ENCODE results near the gene SLC4A5. TPM values are rescaled to one million over a fixed set of nuclear protein-coding genes. Genes with fewer than 3 reads are reported as not detected.

The SLC4A5 gene
- total and polyA plus RNA-seq, 2 of the 8 experiments (the other 6 are each of a cell fraction or from before 2014, with no cell fraction given): 0.42 to 0.52 TPM

- CTCF ChIA-PET (ENCODE audit: partially characterized antibody): interaction anchor here (0.7 to 1.6 kb wide), 5 partner anchors 15 to 100 kb away, joined by 3 to 6 read pairs (median 5); no protein-coding TSS in a partner anchor
- no peaks in the 10 kb centered on the region for H3K79me2 ChIP-seq (ENCODE audit: control insufficient read depth in 1 of 2, insufficient read depth in 2 of 2, low read length in 2 of 2)
- no peak overlapping the region for H2BK15ac ChIP-seq (ENCODE audit: low read length)
- no peak overlapping the region for H3K23ac ChIP-seq (ENCODE audit: insufficient read length)
- H2AFZ ChIP-seq (ENCODE audit: low read length): no peak overlapping the region
- no peaks in the 10 kb centered on the region; a peak in 1 of 7 replicates for H3K4me1 ChIP-seq (replicated peaks in 1 of 4; ENCODE audit: control insufficient read depth in 3 of 4, insufficient read depth in 4 of 4, low read length in 3 of 4)
- WGBS, 2 experiments (ENCODE audit: extremely low coverage in 1 of 2, insufficient coverage in 1 of 2, insufficient read length in 1 of 2, insufficient replicate concordance in 2 of 2, low coverage in 1 of 2, low lambda C conversion rate in 2 of 2, missing lambda C conversion rate in 1 of 2): 89% methylated on average over 5 of the region's 5 CpGs; no CpG with 5 or more reads in 1 of the 2 experiments
- H3K4ac ChIP-seq (replicated peaks; ENCODE audit: insufficient read length, low read depth, low read length): no peak overlapping the region
- DNase-seq (ENCODE audit: low read depth in 1 of 2, low spot score in 2 of 2): no peak
- no peak overlapping the region for H2BK120ac ChIP-seq (replicated peaks; ENCODE audit: low read depth, low read length)
- no peaks in the 10 kb centered on the region for H3K36me3 ChIP-seq (ENCODE audit: control insufficient read depth in 2 of 4, insufficient read depth in 4 of 4, low read length in 3 of 4)
- H2BK20ac ChIP-seq (ENCODE audit: low read length): no peak overlapping the region
- no peak overlapping the region for H3K56ac ChIP-seq (replicated peaks; ENCODE audit: insufficient read length, low read depth, low read length)
- H3K9me3 ChIP-seq (ENCODE audit: insufficient read depth in 2 of 2, low read depth in 1 of 2, low read length in 1 of 2): no peaks in the 10 kb centered on the region
- no peak overlapping the region for H2BK12ac ChIP-seq (ENCODE audit: low read depth, low read length)
- no peak overlapping the region for H3K18ac ChIP-seq (ENCODE audit: extremely low read depth, low read length)
- H2AK5ac ChIP-seq (ENCODE audit: low read depth, low read length): no peak overlapping the region
- no peak overlapping the region for H3K14ac ChIP-seq (ENCODE audit: insufficient read length)
- no peak overlapping the region for H3K9ac ChIP-seq (replicated peaks in 1 of 4; ENCODE audit: extremely low read depth in 1 of 4, low read depth in 3 of 4, low read length in 3 of 4)
- no peak overlapping the region for H4K8ac ChIP-seq (ENCODE audit: extremely low read depth, insufficient read depth, low read length)
- no peak overlapping the region for H3K4me3 ChIP-seq (ENCODE audit: extremely low read depth in 1 of 4, insufficient read depth in 2 of 4, low read depth in 3 of 4, low read length in 4 of 4)
- no peak overlapping the region for H2BK5ac ChIP-seq (ENCODE audit: low read depth, low read length)
- H4K20me1 ChIP-seq (replicated peaks in 1 of 2; ENCODE audit: control insufficient read depth in 1 of 2, insufficient read depth in 2 of 2, low read length in 2 of 2): no peaks in the 10 kb centered on the region
- H4K5ac ChIP-seq (ENCODE audit: insufficient read length, low read depth, low read length): no peak overlapping the region
- H3K23me2 ChIP-seq (ENCODE audit: low read depth, low read length): 0 out of 2 replicates have a peak, but pooled peaks cover 2% of the 10 kb centered on the region
- H3K4me2 ChIP-seq (ENCODE audit: insufficient read depth in 1 of 2, low read depth in 2 of 2, low read length in 2 of 2): no peak overlapping the region
- H3K27me3 ChIP-seq (replicated peaks in 1 of 4; ENCODE audit: control insufficient read depth in 3 of 4, extremely low read depth in 1 of 4, insufficient read depth in 3 of 4, low read length in 3 of 4): no peaks in the 10 kb centered on the region
- FAIRE-seq: no peak
- H3K79me1 ChIP-seq (ENCODE audit: low read depth, low read length): no peaks in the 10 kb centered on the region
- no peak overlapping the region for H3K27ac ChIP-seq (ENCODE audit: low read depth, low read length)
- POLR2A ChIA-PET (ENCODE audit: partially characterized antibody): interaction anchor here (1.0 to 72.1 kb wide), 3 partner anchors 11 to 57 kb away, joined by 6 to 2699 read pairs (median 91); partner anchors contain the start of genes BOLA3, MOB1A and MTHFD2
- H4K91ac ChIP-seq (replicated peaks; ENCODE audit: insufficient read length, low read length): no peak overlapping the region
- TF ChIP-seq ATF2 (IDR thresholded peaks at IDR 0.05; ENCODE audit: low read length) (no peak), SP2 (IDR thresholded peaks at IDR 0.05; ENCODE audit: low read length) (no peak), RAD21 (IDR thresholded peaks at IDR 0.05 in 1 of 2, conservative IDR thresholded peaks at IDR 0.05 in 1 of 2; ENCODE audit: low read depth in 2 of 2, low read length in 2 of 2) (no peak)
Observed at GRCh38 chr2:74235041-74235440, 108.2 kb downstream of the SLC4A5 start.

Measured in H1 (cell line).